Activated CD4-positive, alpha-beta T cell treated with anti-CD3 and anti-CD28 coated beads, Interleukin-2, Interleukin-4, amounts not matched to agents 100 ng/mL and 50 ng/mL, durations not matched to agents 16 hours and 8 hours (primary cell): ENCODE data around the gene ZNF580.

ENCODE experiments used
- DNase-seq: peaks from one replicate; pipeline ENCODE4 v3.0.0-alpha.2; 2020; ENCODE audit warnings: low spot score

ZNF580 gene

GRCh38 chr19:55624109-55625003 is 16.4 kb upstream of the ZNF580 start, which contains the start of gene ZNF784:
ZNF784 (minus strand) TSS chr19:55624566; CDS start chr19:55624561, 5 bp downstream.
- peak; percentile 94 for DNase-seq

GRCh38 chr19:55625004-55625326 is 15.8 kb upstream of the ZNF580 start:
- DNase-seq, result no peak

GRCh38 chr19:55626350-55626749 is 14.5 kb upstream of the ZNF580 start:
- peak; percentile 92 for DNase-seq

GRCh38 chr19:55632463-55632834 is 8.4 kb upstream of the ZNF580 start:
- DNase-seq, result peak; percentile 92

- DNase-seq, result no peak
These were observed 6.9 kb upstream of the ZNF580 start for GRCh38 chr19:55633861-55634260.

- DNase-seq, result no peak
These were observed 5.5 kb upstream of the ZNF580 start for GRCh38 chr19:55635334-55635717.

GRCh38 chr19:55635856-55636440 is 4.9 kb upstream of the ZNF580 start:
- no peak for DNase-seq

GRCh38 chr19:55636723-55637122 is 4.1 kb upstream of the ZNF580 start:
- no peak for DNase-seq

- no peak for DNase-seq
These were observed 3.3 kb upstream of the ZNF580 start for GRCh38 chr19:55637534-55637933.

GRCh38 chr19:55638864-55639359 is 1.9 kb upstream of the ZNF580 start:
- DNase-seq, result peak; percentile 74

- DNase-seq, result peak; percentile 77
These were observed 692 bp upstream of the ZNF580 start for GRCh38 chr19:55640043-55640576.

GRCh38 chr19:55641426-55642152 is 787 bp downstream of the ZNF580 start:
- DNase-seq, result peak; percentile 40

- DNase-seq, result peak; percentile 30
These were observed 1.6 kb downstream of the ZNF580 start for GRCh38 chr19:55642153-55643002.

- DNase-seq, result peak; percentile 81
These were observed 2.4 kb downstream of the ZNF580 start, which contains the start of gene ZNF581 for GRCh38 chr19:55643003-55643886. ZNF581 (plus strand) TSS chr19:55643649; CDS start chr19:55644572, 923 bp downstream.

- no peak for DNase-seq
These were observed 3.0 kb downstream of the ZNF580 start for GRCh38 chr19:55643887-55644176.

- no peak for DNase-seq
These were observed 3.5 kb downstream of the ZNF580 start for GRCh38 chr19:55644191-55644833.

GRCh38 chr19:55644842-55645511 is 4.2 kb downstream of the ZNF580 start:
- DNase-seq, result no peak

- no peak for DNase-seq
These were observed 4.7 kb downstream of the ZNF580 start for GRCh38 chr19:55645512-55645881.

- no peak for DNase-seq
These were observed 6.3 kb downstream of the ZNF580 start for GRCh38 chr19:55646889-55647731.
